Mucosa of rectum (tissue), 2 donors: ENCODE data around the gene VDR.
A peak's percentile ranks its signal among the peaks of the same experiment; 100 is the strongest.

ENCODE experiments used
- H3K27ac ChIP-seq, 2 donors: one replicate each; pipeline ENCODE4 v1.7.0; 2013; ENCODE audit warnings: inconsistent platforms in 2 of 2, low read depth in 2 of 2, low read length in 2 of 2
- H3K27me3 ChIP-seq, 2 donors: one replicate each; pipeline ENCODE4 v1.7.0; 2013; ENCODE audit warnings: low read length in 2 of 2; ENCODE audit not compliant: control insufficient read depth in 2 of 2, insufficient read depth in 2 of 2
- H3K36me3 ChIP-seq, 2 donors: one replicate each; pipeline ENCODE4 v1.7.0; 2013; ENCODE audit warnings: low read length in 2 of 2; ENCODE audit not compliant: control insufficient read depth in 2 of 2, insufficient read depth in 2 of 2
- H3K4me1 ChIP-seq, 2 donors: one replicate each; pipeline ENCODE4 v1.7.0; 2013; ENCODE audit warnings: low read length in 2 of 2, mild to moderate bottlenecking in 1 of 2; ENCODE audit not compliant: control insufficient read depth in 2 of 2, insufficient read depth in 2 of 2
- H3K4me3 ChIP-seq, 2 donors: one replicate each; pipeline ENCODE4 v1.7.0; 2013; ENCODE audit warnings: low read length in 2 of 2
- H3K9ac ChIP-seq, 2 donors: one replicate each; pipeline ENCODE4 v1.7.0; 2013; ENCODE audit warnings: low read length in 2 of 2, low read depth in 1 of 2, mild to moderate bottlenecking in 1 of 2
- H3K9me3 ChIP-seq, 2 donors: one replicate each; pipeline ENCODE4 v1.7.0; 2013; ENCODE audit warnings: low read length in 2 of 2; ENCODE audit not compliant: control insufficient read depth in 2 of 2
- donor health status: healthy.
- donor health status: Normal muscosa, but diverticular disease.

Gene VDR

DNA sequence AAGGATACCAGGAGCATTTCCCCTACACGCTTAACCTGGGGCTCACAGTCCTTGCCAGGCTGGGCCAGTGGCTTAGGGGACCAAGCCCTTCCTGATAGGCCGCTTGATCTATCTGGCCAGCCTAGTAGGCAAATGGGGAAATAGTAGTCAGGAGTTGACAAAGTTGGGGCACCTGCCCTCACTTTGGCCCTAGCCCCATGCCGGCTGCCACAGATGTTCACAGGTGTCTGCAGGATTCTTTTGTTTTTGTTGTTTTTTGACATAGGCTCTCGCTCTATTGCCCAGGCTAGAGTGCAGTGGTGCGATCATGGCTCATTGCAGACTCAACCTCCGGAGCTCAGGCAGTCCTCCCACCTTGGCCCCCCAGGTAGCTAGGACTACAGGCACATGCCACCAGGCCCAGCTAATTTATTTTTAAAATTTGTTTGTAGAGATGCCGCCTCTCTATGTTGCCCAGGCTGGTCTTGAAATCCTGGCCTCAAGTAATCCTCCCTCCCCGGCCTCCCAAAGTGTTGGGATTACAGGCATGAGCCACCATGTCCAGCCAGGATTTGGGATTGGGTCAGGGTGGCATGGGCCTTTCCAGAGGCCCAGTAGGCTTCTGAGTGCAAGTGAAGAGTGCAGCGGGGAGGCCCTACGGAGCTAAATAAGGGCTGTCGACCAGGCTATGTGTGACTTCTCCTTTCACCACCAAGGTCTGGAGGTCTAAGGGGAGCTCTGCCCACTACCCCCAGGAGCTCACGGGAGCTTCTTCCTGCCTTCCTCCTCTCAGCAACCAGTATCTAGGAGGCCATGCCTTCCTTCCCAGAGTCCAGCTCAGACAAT lies 69.6 kb downstream of the VDR start:
- Histone ChIP-seq H3K4me3 (no peak overlapping the region), H3K9ac (no peak overlapping the region), H3K27ac (no peak overlapping the region), H3K27me3 (no peaks in the 10 kb centered on the region), H3K9me3 (no peaks in the 10 kb centered on the region), H3K4me1 (no peaks in the 10 kb centered on the region), H3K36me3 (no peaks in the 10 kb centered on the region)

DNA sequence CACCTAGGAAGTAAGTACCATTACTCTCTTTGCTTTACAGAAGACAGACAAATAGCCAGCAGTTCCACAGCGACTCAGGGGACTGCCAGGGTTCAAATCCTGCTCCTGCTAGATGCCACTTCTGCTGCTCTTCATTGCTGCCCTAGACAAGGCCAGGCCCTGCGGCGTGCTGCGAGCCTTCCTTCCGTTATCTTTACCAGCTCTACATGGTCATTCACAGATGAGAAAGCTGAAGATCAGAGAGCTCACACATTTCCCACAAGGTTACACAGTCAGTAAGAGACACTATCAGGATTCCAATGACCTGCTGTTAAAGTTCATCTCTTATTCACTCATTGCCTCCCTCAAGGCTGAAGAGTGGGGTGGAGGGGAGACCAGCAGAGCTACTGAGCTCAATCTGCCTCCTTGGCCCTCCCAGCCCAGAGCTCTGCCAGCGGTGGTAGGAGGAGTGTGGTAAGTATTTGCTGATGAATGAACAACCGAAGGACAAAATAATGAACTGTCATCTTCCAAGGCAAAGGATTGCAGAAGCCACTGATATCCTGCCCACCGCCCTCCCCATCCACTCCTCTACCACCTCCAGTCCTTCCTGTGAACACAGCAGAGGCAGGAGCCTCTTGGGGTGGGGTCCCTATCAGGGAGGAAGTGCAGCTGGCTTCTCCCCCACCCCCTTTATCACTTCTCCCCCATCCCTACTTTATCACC lies 70.4 kb downstream of the VDR start:
- Histone ChIP-seq H3K27me3 (no peaks in the 10 kb centered on the region), H3K4me1 (peaks cover 2 to 3% of the 10 kb centered on the region in 2 donors), H3K36me3 (no peaks in the 10 kb centered on the region), H3K4me3 (no peak overlapping the region), H3K9me3 (no peaks in the 10 kb centered on the region), H3K27ac (no peak overlapping the region), H3K9ac (no peak overlapping the region)

DNA sequence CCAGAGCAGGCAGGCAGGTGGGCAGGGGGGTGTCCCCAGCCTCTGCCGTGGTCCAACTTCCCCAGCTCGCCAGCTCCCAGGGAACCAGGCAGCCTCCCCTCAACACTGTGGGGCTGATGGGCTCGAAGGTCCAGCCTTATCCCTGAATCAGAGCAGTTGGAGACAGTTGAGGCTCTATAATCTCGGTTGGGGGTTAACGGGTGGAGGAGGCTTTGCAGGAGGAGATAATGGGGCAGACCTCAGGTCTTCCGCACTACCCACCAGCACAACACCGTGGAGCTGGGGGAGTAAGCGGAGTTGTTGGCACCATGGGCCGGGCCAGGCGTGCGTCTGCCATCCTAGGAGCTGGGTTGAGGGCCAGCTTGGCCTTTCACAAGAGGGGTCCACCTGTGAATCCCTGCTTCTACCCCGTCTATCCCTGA lies 71.2 kb downstream of the VDR start:
- Histone ChIP-seq H3K4me3 (no peak overlapping the region), H3K9ac (no peak overlapping the region)

DNA sequence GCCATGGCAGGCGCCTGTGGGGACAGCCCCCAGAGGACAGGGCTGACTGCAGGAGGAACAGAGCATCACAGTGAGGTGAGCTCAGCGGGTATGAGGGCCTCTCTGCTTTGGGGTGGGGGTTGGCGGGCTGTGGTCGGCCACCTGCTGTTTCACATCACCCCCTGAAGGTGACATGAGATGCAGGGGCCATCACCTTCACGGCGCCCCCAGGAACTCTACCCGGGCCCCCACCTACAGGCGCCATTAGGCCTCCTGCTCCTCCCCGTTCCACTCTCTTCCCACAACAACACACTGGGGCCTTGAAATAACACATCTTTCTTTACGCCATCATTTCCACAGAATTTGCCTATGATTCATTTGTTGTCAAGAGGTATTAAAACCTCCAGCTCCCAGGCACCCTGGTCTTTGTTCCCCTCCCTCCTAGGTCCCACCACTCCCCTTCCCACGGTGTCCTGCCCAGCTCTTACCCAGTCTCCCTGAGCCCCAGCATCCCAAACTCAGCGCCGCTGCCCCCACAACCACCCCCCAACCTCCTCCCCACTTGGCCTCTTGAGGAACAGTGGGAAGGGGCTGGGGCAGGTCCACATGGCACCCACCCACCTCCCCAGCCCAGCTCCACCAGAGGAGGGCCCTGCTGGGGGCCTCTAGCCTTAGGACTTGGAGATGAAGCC lies 72.4 kb downstream of the VDR start:
- H3K9ac ChIP-seq, result no peak overlapping the region
- no peaks in the 10 kb centered on the region for H3K36me3 ChIP-seq
- no peaks in the 10 kb centered on the region for H3K27me3 ChIP-seq
- H3K4me3 ChIP-seq, result no peak overlapping the region
- no peaks in the 10 kb centered on the region for H3K9me3 ChIP-seq
- peaks cover 15% of the 10 kb centered on the region in 2 donors for H3K4me1 ChIP-seq
- H3K27ac ChIP-seq, result peak overlapping the region in 1 of 2 donors; percentile 23

More for the DNA sequence above, 71.2 kb downstream of the VDR start:
- H3K27ac ChIP-seq, result no peak overlapping the region
- H3K9me3 ChIP-seq, result no peaks in the 10 kb centered on the region
- H3K4me1 ChIP-seq, result peaks cover 8% of the 10 kb centered on the region in 2 donors
- no peaks in the 10 kb centered on the region for H3K27me3 ChIP-seq
- no peaks in the 10 kb centered on the region for H3K36me3 ChIP-seq

DNA sequence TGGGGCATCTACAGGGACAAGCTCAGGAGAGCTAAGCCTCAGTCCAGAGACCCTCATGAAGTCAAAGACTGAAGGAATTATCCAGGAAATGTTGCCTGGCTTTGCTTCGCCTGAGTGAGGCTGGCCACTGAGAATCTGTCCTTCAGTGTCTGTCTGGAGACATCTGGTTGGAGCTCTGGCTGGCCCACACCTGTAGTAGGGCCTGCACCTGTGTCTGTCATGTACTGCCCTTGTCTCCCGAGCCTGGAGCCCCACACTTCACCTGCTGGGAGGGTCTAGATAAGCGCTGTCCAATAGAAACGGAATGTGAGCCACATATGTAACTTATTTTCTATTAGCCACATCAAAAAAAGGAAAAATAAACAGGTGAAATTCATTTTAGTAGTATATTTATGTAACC lies 75.2 kb downstream of the VDR start:
- Histone ChIP-seq H3K27me3 (no peaks in the 10 kb centered on the region), H3K9me3 (no peaks in the 10 kb centered on the region), H3K9ac (peak overlapping the region in 1 of 2 donors; percentile 1), H3K36me3 (no peaks in the 10 kb centered on the region), H3K27ac (peak overlapping the region; percentile 64 to 74), H3K4me1 (peaks cover 17 to 22% of the 10 kb centered on the region in 2 donors), H3K4me3 (peak overlapping the region in 1 of 2 donors; percentile 20)

DNA sequence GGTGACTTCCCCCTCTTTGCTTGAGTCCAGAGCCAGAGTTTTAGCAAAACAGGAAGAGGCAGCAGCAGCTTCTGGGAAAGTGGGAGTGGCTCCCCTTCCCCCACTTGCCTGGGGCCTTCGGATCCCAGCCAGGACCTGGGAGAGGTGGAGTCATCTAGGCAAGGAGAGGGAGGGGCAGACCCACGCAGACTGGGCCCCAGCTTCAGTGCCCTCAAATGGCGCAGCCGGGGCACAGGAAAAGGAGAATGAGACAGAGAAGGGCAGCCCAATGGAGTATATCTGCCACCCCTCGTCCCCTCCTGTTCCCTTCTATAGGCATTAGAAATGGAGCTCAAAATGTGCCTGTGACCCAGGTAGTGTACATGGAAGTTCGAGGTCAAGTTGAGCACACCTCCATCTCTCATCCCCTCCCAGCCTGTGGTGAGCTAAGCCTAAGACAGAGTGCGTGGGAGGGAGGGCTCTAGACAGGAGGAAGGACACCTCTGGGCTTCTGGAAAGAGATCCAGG lies 75.8 kb downstream of the VDR start:
- no peaks in the 10 kb centered on the region for H3K9me3 ChIP-seq
- peak overlapping the region; percentile 1 to 65 for H3K9ac ChIP-seq
- H3K4me1 ChIP-seq, result peaks cover 17 to 22% of the 10 kb centered on the region in 2 donors
- peak overlapping the region; percentile 20 to 40 for H3K4me3 ChIP-seq
- H3K36me3 ChIP-seq, result no peaks in the 10 kb centered on the region
- H3K27me3 ChIP-seq, result no peaks in the 10 kb centered on the region
- peak overlapping the region; percentile 64 to 74 for H3K27ac ChIP-seq

DNA sequence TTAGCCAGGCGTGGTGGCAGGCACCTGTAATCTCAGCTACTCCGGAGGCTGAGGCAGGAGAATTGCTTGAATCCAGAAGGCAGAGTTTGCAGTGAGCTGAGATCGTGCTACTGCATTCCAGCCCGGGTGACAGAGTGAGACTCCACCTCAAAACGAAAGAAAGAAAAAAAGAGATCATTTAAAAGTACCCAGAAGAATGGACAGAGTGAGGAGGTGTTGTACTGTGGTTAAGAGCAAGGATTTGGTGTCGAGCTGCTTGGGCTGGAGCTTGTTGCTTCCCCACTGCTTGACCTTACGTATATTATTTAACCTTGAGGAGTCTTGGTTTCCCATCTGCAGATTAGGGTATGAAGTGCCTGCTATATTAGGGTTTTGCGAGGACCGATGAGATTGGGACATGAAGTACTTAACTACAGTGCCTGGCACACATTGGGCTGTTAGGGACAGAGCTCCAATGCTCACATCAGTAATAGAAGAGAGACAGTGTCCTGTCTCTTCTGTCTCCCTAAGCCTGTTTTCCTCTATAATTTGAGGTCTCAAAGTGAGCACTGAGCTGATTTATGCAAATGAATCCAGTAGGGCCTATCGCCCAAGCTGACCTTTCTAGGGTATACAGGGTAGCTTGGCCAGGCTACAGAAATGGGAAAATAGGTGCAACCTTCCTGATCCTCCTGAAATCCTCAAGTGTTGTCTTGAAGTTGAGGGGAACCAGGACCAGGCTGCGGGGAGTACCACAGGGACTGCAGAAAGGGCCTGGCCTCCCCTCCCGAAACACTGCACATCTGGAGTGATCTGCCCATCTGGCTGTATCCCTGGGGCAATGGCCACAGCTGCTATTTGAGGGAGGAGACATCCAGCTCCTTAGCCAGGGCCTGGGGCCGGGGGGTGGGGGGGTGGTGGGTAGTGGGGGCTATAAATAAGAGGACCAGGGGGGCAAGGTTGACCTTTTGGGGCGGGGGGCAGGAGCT lies 76.5 kb downstream of the VDR start:
- Histone ChIP-seq H3K9me3 (no peaks in the 10 kb centered on the region), H3K27me3 (no peaks in the 10 kb centered on the region), H3K4me1 (peaks cover 17 to 27% of the 10 kb centered on the region in 2 donors), H3K27ac (peak overlapping the region; percentile 73 to 74), H3K36me3 (no peaks in the 10 kb centered on the region), H3K4me3 (no peak overlapping the region), H3K9ac (no peak overlapping the region)

DNA sequence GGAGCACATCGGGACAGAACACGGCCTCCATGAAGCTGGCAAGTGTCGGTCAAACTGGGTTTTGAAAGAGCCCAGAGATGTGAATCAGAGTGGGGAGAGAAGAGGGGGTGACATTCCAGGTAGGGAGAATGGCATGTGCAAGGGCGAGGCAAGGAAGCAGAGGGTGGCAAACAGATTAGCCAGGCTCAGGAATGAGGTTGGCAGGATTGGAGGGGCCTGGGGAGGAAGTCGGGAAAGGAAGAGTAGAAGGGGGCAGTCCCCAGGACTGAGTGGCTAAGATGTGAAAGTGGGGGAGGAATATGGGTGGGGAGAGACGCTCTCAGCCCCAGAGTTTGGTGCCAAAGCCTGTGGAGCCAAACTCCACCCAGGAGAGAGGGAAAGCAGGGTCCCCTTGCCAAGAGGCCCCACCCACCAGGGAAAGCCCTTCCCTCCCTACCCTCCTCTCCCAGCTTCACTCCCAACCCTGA lies 79.6 kb downstream of the VDR start:
- no peak overlapping the region for H3K4me3 ChIP-seq
- H3K27ac ChIP-seq, result peak overlapping the region in 1 of 2 donors; percentile 24
- H3K27me3 ChIP-seq, result no peaks in the 10 kb centered on the region
- H3K9ac ChIP-seq, result no peak overlapping the region
- no peaks in the 10 kb centered on the region for H3K9me3 ChIP-seq
- no peaks in the 10 kb centered on the region for H3K36me3 ChIP-seq
- H3K4me1 ChIP-seq, result peaks cover 31 to 37% of the 10 kb centered on the region in 2 donors

DNA sequence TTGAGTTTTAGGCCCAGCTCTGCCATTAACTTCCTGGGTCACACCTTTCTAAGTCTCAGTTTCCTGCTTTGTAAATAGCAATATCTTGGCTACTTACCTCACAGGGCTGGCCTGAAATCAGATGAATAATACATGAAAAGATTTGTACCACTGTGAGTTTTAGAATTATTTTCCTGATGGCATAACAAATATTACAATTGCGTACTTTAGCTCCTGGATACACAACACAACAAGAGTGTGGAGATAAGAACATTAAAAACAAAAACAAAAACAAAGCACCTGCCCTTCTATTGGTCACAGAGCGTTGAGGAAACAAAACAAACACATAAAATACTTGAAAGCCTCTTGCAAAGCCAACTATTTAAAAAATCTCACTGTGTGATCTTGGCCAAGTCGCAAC lies 80.2 kb downstream of the VDR start:
- H3K36me3 ChIP-seq, result no peaks in the 10 kb centered on the region
- peaks cover 33 to 37% of the 10 kb centered on the region in 2 donors for H3K4me1 ChIP-seq
- no peaks in the 10 kb centered on the region for H3K9me3 ChIP-seq
- H3K27me3 ChIP-seq, result no peaks in the 10 kb centered on the region
- H3K9ac ChIP-seq, result no peak overlapping the region
- H3K4me3 ChIP-seq, result no peak overlapping the region
- H3K27ac ChIP-seq, result peak overlapping the region; percentile 9 to 28
